HG03460 (cell line): Measurements from ENCODE around the gene RHBG.
"Not testable (repeated sequence)": the region's sequence is repeated elsewhere in the genome, so short reads cannot be mapped to it uniquely, and the experiment has no call there.

Experiments
- ATAC-seq: cut with Tn5 transposase; IDR thresholded peaks from one replicate; pipeline ENCODE4 v1.9.1; 2021; ENCODE audit not compliant: unreplicated experiment

Gene RHBG

DNA sequence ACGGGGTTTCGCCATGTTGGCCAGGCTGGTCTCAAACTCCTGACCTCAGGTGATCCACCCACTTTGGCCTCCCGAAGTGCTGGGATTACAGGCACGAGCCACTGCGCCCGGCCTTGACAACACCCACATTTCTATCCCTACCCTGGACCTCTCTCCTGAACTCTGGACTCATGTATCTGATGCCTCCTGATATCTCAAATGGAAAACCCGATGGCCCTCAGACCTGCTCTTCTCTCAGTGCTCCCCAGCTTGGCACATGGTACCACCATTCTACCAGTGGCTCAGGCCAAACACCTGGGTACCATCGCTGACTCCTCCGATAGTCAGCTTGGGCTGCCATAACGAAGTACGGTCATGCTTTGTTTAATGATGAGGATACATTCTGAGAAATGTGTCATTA lies 8.5 kb upstream of the RHBG start:
- no peak for ATAC-seq

- ATAC-seq: no peak
These were observed 3.3 kb upstream of the RHBG start for GRCh38 chr1:156365754-156366153.

DNA sequence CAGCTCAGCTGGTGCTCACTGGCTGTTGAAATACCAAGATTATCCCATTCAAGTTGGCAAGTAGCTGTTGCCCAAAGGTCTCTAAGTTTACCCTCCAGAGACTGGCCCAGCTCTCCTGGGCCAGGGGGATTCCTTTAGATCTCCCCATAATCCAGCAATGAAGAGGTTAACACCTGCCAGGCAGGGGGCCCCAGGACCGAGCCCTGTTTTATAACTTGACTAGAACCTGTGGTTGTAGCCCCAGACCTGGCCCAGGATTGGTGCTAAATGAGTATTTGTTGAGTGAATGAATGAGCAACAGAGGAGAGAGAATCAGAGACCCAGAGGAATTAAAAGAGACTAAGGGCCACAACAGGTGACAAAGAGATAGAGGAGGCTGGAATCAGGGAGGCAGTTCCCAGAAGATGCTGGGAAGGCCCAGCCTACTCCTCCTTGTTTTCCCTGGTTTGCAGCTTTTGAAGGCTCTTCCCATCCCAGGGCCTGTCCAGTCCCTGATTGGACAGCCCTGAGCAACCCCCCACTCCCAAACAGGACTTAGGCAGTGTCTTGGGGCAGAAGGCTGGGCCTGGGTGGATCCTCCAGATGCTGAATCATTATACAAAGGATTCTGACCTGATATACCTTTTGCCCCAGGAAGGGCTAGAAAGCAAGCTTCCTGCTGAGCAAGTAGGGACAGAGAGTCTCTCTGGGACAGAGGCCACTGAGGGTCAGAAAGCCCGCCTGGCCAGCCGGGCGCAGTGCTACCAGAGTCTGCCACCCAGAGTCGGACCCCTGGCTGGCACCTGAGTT lies 2.4 kb upstream of the RHBG start:
- ATAC-seq: no peak

DNA sequence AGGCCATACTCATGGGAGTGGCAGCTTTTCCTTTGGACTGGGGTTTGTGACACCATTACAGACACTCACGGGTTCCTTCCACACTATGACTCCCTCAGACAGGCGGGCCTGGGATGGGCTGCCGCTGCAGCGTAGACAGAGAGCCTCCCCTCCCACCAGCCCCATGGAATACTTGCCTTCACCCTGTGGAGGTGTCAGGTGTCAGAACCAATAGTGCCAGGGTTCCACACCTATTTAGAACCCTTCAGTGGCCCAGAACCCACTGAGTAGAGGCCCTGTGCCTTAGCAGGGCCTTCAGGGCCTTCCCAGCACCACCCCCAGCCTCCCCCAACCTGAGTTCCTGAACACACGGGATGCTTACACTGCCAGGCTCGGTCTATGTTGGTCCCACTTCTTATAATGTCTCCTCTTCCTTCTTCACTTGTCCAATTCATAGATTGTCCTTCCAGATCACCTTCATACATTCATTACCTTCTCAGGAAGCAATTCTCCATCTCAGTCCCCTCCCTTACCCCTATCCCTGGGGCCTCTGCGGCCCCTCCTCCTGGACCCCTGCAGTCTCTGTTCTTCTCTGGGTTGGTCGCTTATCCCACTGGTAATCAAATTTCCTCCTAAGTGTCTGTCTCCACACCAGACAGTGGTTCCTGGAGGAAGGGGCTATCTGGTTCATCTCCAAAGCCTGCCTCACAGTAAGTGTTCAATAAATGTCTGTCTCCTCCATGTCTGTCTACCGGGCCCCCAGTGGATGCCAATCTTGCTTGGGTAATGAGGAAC lies 1.4 kb upstream of the RHBG start:
- ATAC-seq: no peak

DNA sequence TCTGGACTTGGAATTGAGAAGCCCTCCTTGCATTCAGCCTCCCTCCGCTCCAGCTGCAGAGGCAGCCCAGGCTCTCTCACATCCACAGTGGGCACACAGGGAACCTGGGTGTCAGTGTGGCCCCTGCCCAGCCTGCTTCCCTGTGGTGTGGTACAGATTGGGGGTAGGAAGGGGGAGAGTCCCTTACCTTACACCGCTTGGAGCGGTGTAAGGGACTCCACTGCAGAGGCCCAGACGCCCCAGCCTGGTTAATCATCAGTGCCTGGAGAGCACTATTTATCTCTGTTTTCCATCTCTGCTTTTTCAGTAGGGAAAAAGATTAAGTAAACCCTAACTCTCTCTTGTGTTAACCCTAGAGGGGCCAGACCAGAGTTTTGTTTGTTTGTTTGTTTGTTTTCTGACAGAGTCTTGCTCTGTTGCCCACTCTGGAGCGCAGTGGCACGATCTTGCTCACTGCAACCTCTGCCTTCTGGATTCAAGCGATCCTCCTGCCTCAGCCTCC lies 803 bp upstream of the RHBG start:
- no peak for ATAC-seq

GRCh38 chr1:156369685-156370286 lies 775 bp downstream of the RHBG start:
- not testable (repeated sequence) for ATAC-seq

DNA sequence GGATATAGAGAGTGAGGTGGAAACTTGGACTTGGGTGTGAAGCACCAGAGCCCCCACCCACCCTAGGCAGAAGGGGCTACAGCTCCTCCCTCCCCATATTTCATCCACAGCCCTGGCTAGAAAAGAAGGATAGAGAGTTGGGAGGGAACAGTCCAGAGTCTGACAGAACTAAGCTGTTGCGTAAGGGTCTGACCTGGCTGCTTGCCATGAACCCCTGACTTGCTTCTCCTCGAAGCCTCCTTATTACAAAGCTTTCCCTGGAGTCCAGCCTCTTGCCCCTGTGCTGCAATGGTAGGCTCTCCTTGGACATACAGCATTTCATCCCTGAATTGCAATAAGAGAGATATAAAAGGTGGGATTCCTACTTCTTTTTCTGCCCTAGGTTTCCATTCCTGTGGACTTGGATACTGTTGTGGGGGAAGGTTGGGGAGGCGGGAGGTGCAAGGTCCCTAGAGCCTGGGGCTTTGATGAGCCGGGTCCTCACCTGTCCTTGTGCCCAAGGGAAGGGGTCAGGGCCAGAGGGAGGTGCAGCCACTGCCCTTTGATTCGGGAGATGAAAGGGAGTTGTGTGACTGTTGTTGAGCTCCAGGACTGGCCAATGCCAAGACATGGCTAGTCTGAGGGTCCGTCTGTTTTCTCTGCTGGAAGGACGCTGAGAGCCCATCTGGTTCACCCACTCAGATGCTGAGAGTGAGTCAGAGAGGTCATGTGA lies 2.7 kb downstream of the RHBG start:
- no peak for ATAC-seq

- ATAC-seq: no peak
These were observed 3.2 kb downstream of the RHBG start for GRCh38 chr1:156372265-156372586.

DNA sequence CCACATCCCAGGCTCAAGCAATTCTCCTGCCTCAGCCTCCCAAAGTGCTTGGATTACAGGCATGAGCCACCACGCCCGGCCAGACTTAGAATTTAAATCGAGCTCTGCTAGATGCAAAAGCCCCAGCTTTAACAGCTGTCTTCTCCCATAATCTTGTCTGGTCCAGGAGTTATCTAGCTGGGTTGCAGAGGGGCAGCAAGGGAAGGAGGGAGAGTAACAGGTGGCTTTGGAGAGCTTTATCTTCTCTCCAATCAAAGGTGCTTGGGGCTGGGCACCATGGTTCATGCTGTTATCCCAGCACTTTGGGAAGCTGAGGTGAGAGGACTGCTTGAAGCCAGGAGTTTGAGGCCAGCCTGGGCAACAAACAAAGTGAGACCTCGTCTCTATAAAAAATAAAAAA lies 3.9 kb downstream of the RHBG start:
- ATAC-seq: no peak

DNA sequence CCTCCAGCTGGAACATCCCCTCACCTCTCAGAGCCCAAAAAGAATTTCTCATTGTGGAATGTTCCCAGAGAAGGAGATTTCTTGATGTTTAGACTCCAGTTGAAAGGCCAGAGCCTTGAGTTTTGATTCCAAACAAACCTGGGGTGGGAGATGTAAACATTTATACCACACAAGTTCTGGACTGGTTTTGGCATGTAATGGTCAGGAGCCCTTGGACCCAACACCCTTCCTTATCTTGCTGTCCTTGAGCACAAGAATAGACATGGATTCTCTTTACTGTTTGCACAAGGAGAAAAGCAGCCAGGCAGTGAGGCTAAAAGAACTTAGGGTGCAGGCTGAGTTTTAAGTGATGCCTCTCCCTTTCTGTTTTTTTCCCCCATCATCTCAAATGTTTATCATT lies 4.5 kb downstream of the RHBG start:
- ATAC-seq: no peak

GRCh38 chr1:156376146-156376545 lies 7.1 kb downstream of the RHBG start:
- no peak for ATAC-seq

DNA sequence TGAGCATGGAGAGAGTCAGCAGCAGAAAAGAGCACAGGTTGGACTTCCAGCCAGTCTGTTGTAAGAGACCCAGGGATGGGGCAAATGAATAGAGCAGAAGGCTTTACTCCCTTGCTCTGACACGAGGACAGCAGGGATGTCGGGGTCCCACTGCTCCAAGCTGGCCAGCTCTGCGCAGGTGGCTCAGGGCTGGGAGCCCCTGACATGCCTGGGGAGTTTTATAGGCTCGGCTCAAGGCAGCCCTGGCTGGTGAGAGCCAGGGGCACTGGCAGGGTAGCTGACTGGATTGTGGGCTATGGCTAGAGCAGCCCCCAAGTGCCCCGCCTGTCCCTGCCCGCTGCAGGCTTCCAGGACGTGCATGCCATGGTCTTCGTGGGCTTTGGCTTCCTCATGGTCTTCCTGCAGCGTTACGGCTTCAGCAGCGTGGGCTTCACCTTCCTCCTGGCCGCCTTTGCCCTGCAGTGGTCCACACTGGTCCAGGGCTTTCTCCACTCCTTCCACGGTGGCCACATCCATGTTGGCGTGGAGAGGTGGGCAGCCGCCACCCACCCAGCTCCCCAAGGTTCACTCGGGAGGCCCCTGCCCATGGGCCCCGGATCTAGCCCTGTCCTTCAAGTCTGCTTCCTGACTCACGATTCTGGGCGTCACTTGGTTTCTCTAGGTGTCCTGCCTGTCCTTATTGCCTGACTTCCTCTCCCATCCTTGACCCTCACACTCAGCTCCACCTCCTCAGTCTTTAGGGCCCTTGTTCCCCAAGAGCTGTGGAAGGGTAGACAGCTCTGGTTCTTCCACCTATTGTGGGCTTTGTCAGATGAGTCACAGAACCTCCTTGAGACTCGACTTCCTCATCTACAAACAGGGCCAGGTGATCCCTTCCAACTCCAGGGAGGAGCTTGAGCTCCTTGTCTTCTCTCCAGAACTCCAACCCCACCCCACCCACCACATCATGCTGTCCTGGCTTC lies 8.2 kb downstream of the RHBG start:
- ATAC-seq: no peak

- no peak for ATAC-seq
These were observed 9.5 kb downstream of the RHBG start for GRCh38 chr1:156378557-156378956.

GRCh38 chr1:156379420-156380165 lies 10.6 kb downstream of the RHBG start:
- no peak for ATAC-seq

- ATAC-seq: no peak
These were observed 13.6 kb downstream of the RHBG start for GRCh38 chr1:156382561-156382960.

DNA sequence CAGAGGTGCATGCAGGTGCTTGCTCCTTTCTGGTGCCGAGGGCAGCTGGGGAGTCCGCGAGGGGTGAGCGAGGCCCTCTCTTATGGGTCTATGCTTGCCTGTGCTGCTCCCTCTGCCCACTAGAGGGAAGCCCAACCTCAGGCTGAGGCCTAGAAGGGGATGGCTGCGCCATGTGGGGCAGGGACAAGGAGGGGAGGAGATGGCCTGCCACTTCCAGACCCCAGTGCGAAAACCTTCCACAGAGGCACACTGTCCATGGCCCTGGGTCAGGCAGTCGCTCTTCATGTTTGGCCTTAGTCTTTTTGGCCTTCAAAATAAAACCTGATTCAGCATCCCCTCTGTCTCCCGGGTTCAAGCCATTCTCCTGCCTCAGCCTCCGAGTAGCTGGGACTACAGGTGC lies 14.0 kb downstream of the RHBG start:
- no peak for ATAC-seq

DNA sequence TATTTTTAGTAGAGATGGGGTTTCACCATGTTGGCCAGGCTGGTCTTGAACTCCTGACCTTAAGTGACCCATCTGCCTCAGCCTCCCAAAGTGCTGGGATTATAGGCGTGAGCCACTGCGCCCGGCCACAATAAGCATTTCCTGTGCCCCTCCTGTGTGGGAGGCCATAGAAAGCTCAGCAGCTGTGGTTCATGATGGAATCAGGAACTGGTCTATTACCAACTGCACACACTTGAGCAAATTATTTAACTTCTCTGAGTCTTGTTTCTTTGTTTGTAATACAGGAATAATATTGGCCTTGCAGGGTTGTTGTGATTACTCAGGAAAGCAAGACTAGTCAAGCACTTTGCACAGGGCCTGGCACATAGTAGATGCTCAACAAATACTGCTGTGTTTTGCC lies 15.0 kb downstream of the RHBG start:
- ATAC-seq: no peak

GRCh38 chr1:156384658-156385057 lies 15.6 kb downstream of the RHBG start:
- ATAC-seq: no peak

GRCh38 chr1:156385534-156386031 lies 16.6 kb downstream of the RHBG start:
- ATAC-seq: no peak
